ENCODE results near the gene AKAP6. TPM values are rescaled to one million over a fixed set of nuclear protein-coding genes. Genes with fewer than 3 reads are reported as not detected.

AKAP6 gene
- total RNA-seq, 2 experiments from 2014 or later: 0.83 to 1.7 TPM

- ChIA-PET POLR2A (no interaction called here), CTCF (no interaction called here)
- Mint-ChIP-seq H3K36me3 (ENCODE audit: low read depth) (no peaks in the 10 kb centered on the region), H3K4me1 (ENCODE audit: low read depth) (no peaks in the 10 kb centered on the region), H3K9me3 (ENCODE audit: insufficient read depth) (no peaks in the 10 kb centered on the region), H3K4me3 (no peak overlapping the region), H3K27ac (no peak overlapping the region), H3K27me3 (ENCODE audit: low read depth) (no peaks in the 10 kb centered on the region)
- DNase-seq (no peak), ATAC-seq (no peak)
Measured at GRCh38 chr14:32696325-32697091, 367.4 kb downstream of the AKAP6 start.

GRCh38 chr14:32697114-32697513, 368.0 kb downstream of the AKAP6 start:
- ATAC-seq (no peak), DNase-seq (no peak)
- Mint-ChIP-seq H3K4me1 (ENCODE audit: low read depth) (no peaks in the 10 kb centered on the region), H3K9me3 (ENCODE audit: insufficient read depth) (no peaks in the 10 kb centered on the region), H3K27ac (no peak overlapping the region), H3K27me3 (ENCODE audit: low read depth) (no peaks in the 10 kb centered on the region), H3K36me3 (ENCODE audit: low read depth) (no peaks in the 10 kb centered on the region), H3K4me3 (no peak overlapping the region)
- POLR2A ChIA-PET: no interaction called here
- CTCF ChIA-PET: no interaction called here

GRCh38 chr14:32697704-32698103, 368.6 kb downstream of the AKAP6 start:
- no peaks in the 10 kb centered on the region for H3K27me3 Mint-ChIP-seq (ENCODE audit: low read depth)
- no peaks in the 10 kb centered on the region for H3K4me1 Mint-ChIP-seq (ENCODE audit: low read depth)

GRCh38 chr14:32698831-32699230, 369.7 kb downstream of the AKAP6 start:
- Mint-ChIP-seq H3K9me3 (ENCODE audit: insufficient read depth) (no peaks in the 10 kb centered on the region), H3K27ac (no peak overlapping the region), H3K4me1 (ENCODE audit: low read depth) (no peaks in the 10 kb centered on the region), H3K36me3 (ENCODE audit: low read depth) (no peaks in the 10 kb centered on the region), H3K4me3 (no peak overlapping the region), H3K27me3 (ENCODE audit: low read depth) (no peaks in the 10 kb centered on the region)
- ChIA-PET POLR2A (no interaction called here), CTCF (no interaction called here)
- DNase-seq: no peak
- ATAC-seq: no peak

More at GRCh38 chr14:32697704-32698103, 368.6 kb downstream of the AKAP6 start:
- ChIA-PET POLR2A (no interaction called here), CTCF (no interaction called here)
- DNase-seq: no peak
- Mint-ChIP-seq H3K4me3 (no peak overlapping the region), H3K9me3 (ENCODE audit: insufficient read depth) (no peaks in the 10 kb centered on the region), H3K36me3 (ENCODE audit: low read depth) (no peaks in the 10 kb centered on the region), H3K27ac (no peak overlapping the region)
- no peak for ATAC-seq

GRCh38 chr14:32701475-32701874, 372.4 kb downstream of the AKAP6 start:
- DNase-seq (no peak), ATAC-seq (no peak)
- CTCF ChIA-PET: no interaction called here
- no peaks in the 10 kb centered on the region for H3K36me3 Mint-ChIP-seq (ENCODE audit: low read depth)
- no peaks in the 10 kb centered on the region for H3K27me3 Mint-ChIP-seq (ENCODE audit: low read depth)
- H3K27ac Mint-ChIP-seq: no peak overlapping the region
- no peaks in the 10 kb centered on the region for H3K4me1 Mint-ChIP-seq (ENCODE audit: low read depth)
- POLR2A ChIA-PET: interaction anchor here (0.6 kb wide), 1 partner anchor 12 kb away, joined by 3 read pairs; no protein-coding TSS in a partner anchor
- no peak overlapping the region for H3K4me3 Mint-ChIP-seq
- no peaks in the 10 kb centered on the region for H3K9me3 Mint-ChIP-seq (ENCODE audit: insufficient read depth)

GRCh38 chr14:32702088-32702487, 373.0 kb downstream of the AKAP6 start:
- no peaks in the 10 kb centered on the region for H3K4me1 Mint-ChIP-seq (ENCODE audit: low read depth)
- ATAC-seq (no peak), DNase-seq (no peak)
- no peaks in the 10 kb centered on the region for H3K36me3 Mint-ChIP-seq (ENCODE audit: low read depth)
- CTCF ChIA-PET: no interaction called here
- H3K27ac Mint-ChIP-seq: no peak overlapping the region
- POLR2A ChIA-PET: interaction anchor here (0.6 kb wide), 1 partner anchor 11 kb away, joined by 3 read pairs; no protein-coding TSS in a partner anchor
- no peak overlapping the region for H3K4me3 Mint-ChIP-seq
- H3K27me3 Mint-ChIP-seq (ENCODE audit: low read depth): no peaks in the 10 kb centered on the region
- H3K9me3 Mint-ChIP-seq (ENCODE audit: insufficient read depth): no peaks in the 10 kb centered on the region

GRCh38 chr14:32702562-32702961, 373.5 kb downstream of the AKAP6 start:
- DNase-seq (no peak), ATAC-seq (no peak)
- CTCF ChIA-PET: no interaction called here
- no peaks in the 10 kb centered on the region for H3K27me3 Mint-ChIP-seq (ENCODE audit: low read depth)
- H3K27ac Mint-ChIP-seq: no peak overlapping the region
- no peak overlapping the region for H3K4me3 Mint-ChIP-seq
- POLR2A ChIA-PET: no interaction called here
- no peaks in the 10 kb centered on the region for H3K9me3 Mint-ChIP-seq (ENCODE audit: insufficient read depth)
- H3K4me1 Mint-ChIP-seq (ENCODE audit: low read depth): no peaks in the 10 kb centered on the region
- no peaks in the 10 kb centered on the region for H3K36me3 Mint-ChIP-seq (ENCODE audit: low read depth)

- ChIA-PET CTCF (no interaction called here), POLR2A (no interaction called here)
- Mint-ChIP-seq H3K27me3 (ENCODE audit: low read depth) (no peaks in the 10 kb centered on the region), H3K36me3 (ENCODE audit: low read depth) (no peaks in the 10 kb centered on the region), H3K4me1 (ENCODE audit: low read depth) (no peaks in the 10 kb centered on the region), H3K4me3 (no peak overlapping the region), H3K27ac (no peak overlapping the region), H3K9me3 (ENCODE audit: insufficient read depth) (no peaks in the 10 kb centered on the region)
- ATAC-seq: no peak
- no peak for DNase-seq
Measured at GRCh38 chr14:32703183-32703621, 374.1 kb downstream of the AKAP6 start.

GRCh38 chr14:32706721-32707519, 377.8 kb downstream of the AKAP6 start:
- no peak overlapping the region for H3K27ac Mint-ChIP-seq
- H3K9me3 Mint-ChIP-seq (ENCODE audit: insufficient read depth): no peaks in the 10 kb centered on the region
- ATAC-seq: no peak
- no peak for DNase-seq
- POLR2A ChIA-PET: no interaction called here
- H3K36me3 Mint-ChIP-seq (ENCODE audit: low read depth): no peaks in the 10 kb centered on the region
- no peak overlapping the region for H3K4me3 Mint-ChIP-seq
- CTCF ChIA-PET: no interaction called here
- H3K27me3 Mint-ChIP-seq (ENCODE audit: low read depth): no peaks in the 10 kb centered on the region
- no peaks in the 10 kb centered on the region for H3K4me1 Mint-ChIP-seq (ENCODE audit: low read depth)

GRCh38 chr14:32707742-32708500, 378.8 kb downstream of the AKAP6 start:
- ChIA-PET POLR2A (no interaction called here), CTCF (no interaction called here)
- Mint-ChIP-seq H3K27me3 (ENCODE audit: low read depth) (no peaks in the 10 kb centered on the region), H3K4me1 (ENCODE audit: low read depth) (no peaks in the 10 kb centered on the region), H3K36me3 (ENCODE audit: low read depth) (no peaks in the 10 kb centered on the region), H3K27ac (no peak overlapping the region), H3K9me3 (ENCODE audit: insufficient read depth) (no peaks in the 10 kb centered on the region), H3K4me3 (no peak overlapping the region)
- DNase-seq: no peak
- ATAC-seq: no peak

GRCh38 chr14:32709027-32709426, 379.9 kb downstream of the AKAP6 start:
- H3K4me1 Mint-ChIP-seq (ENCODE audit: low read depth): no peaks in the 10 kb centered on the region
- H3K9me3 Mint-ChIP-seq (ENCODE audit: insufficient read depth): no peaks in the 10 kb centered on the region
- no peak overlapping the region for H3K27ac Mint-ChIP-seq
- no peak overlapping the region for H3K4me3 Mint-ChIP-seq
- H3K27me3 Mint-ChIP-seq (ENCODE audit: low read depth): no peaks in the 10 kb centered on the region
- no peaks in the 10 kb centered on the region for H3K36me3 Mint-ChIP-seq (ENCODE audit: low read depth)
- DNase-seq (no peak), ATAC-seq (no peak)
- CTCF ChIA-PET: no interaction called here
- POLR2A ChIA-PET: no interaction called here

GRCh38 chr14:32710231-32710671, 381.2 kb downstream of the AKAP6 start:
- POLR2A ChIA-PET: no interaction called here

More at GRCh38 chr14:32710231-32710671, 381.2 kb downstream of the AKAP6 start:
- H3K4me3 Mint-ChIP-seq: no peak overlapping the region
- H3K4me1 Mint-ChIP-seq (ENCODE audit: low read depth): no peaks in the 10 kb centered on the region
- H3K27me3 Mint-ChIP-seq (ENCODE audit: low read depth): no peaks in the 10 kb centered on the region
- H3K36me3 Mint-ChIP-seq (ENCODE audit: low read depth): no peaks in the 10 kb centered on the region
- H3K9me3 Mint-ChIP-seq (ENCODE audit: insufficient read depth): no peaks in the 10 kb centered on the region
- no peak for DNase-seq
- ATAC-seq: no peak
- H3K27ac Mint-ChIP-seq: no peak overlapping the region
- CTCF ChIA-PET: no interaction called here
